CD4-positive, alpha-beta T cell treated with Interleukin-4 for 1 hour (primary cell): ENCODE results near the gene LY6G6D.
"Not testable (repeated sequence)": the region's sequence is repeated elsewhere in the genome, so short reads cannot be mapped to it uniquely, and the experiment has no call there.

Source experiments
- DNase-seq, 2 donors: peaks; one replicate each; pipeline ENCODE4 v3.0.0-alpha.2; 2020 to 2022

LY6G6D gene

GRCh38 chr6:31692886-31693285, 22.3 kb upstream of the LY6G6D start:
- no peak for DNase-seq

- no peak for DNase-seq
Measured at GRCh38 chr6:31693535-31693934, 21.6 kb upstream of the LY6G6D start.

GRCh38 chr6:31697555-31697954, 17.6 kb upstream of the LY6G6D start:
- DNase-seq = no peak

GRCh38 chr6:31700740-31701401, 14.3 kb upstream of the LY6G6D start:
- no peak for DNase-seq

GRCh38 chr6:31701666-31702404, 13.3 kb upstream of the LY6G6D start:
- DNase-seq = peak in 1 of 2 donors; percentile 14

GRCh38 chr6:31702405-31702818, 12.7 kb upstream of the LY6G6D start:
- DNase-seq = no peak

- peak; percentile 98 to 99 for DNase-seq
Measured at GRCh38 chr6:31702819-31703716, 12.1 kb upstream of the LY6G6D start, which contains the start of gene ABHD16A. Gene ABHD16A, minus strand, starts transcription at chr6:31703324. Its CDS starts 43 bp downstream, at chr6:31703281.

DNA sequence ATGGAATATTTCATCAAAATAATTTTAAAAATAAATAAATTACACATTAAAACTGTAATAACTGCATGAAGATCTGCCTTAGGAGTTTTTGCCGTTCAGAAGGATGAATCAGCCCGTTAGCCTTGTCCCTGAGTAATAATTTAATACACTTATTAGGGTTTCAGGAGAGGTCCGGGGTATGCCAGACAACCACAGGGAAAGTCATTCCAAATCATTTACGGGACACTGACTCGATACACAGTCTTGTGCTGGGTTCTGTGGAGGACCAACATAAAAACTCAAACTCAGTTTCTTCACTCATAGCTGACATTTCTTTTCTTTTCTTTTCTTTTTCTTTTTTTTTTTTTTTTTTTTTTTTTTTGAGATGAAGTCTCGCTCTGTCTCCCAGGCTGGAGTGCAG, 9.2 kb upstream of the LY6G6D start:
- no peak for DNase-seq

DNA sequence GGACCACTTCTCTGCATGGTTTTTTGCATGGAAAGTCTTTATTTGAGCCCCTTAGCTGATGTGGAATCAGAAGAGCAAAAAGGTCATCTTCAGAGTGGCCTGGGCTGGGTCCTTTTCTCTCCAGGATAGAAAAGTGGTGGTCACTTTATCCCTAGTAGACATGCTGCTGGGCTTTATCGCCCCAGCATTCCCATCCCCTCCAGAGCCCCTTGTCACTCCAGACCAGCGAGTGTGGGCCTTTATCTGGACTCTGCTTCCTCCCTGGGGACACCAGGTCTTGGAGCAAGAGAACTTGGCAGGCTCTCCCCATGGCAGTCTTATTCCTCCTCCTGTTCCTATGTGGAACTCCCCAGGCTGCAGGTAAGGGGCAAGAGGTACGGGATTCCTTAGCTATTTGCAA, 8.5 kb upstream of the LY6G6D start, which contains the start of gene LY6G6F:
Gene LY6G6F, plus strand, starts transcription at position 268 of the 400 bp plus-strand sequence. Its CDS starts 41 bp downstream, at position 309.
- DNase-seq = no peak

GRCh38 chr6:31707701-31708100, 7.4 kb upstream of the LY6G6D start:
- DNase-seq = no peak

DNA sequence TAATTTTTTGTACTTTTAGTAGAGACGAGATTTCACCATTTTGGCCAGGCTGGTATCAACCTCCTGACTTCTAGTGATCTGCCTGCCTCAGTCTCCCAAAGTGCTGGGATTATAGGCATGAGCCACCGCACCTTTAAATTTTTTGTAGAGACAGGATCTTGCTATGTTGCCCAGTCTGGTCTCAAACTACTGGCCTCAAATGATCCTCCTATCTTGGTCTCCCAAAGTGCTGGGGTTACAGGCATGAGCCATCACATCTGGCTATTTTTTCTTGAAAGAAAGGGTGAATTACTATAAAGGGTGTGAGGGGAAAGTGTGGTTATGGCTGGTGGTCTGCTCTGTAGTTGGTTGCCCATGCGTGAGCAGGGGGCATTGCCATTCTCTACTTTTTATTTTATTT, 6.9 kb upstream of the LY6G6D start:
- DNase-seq = no peak

DNA sequence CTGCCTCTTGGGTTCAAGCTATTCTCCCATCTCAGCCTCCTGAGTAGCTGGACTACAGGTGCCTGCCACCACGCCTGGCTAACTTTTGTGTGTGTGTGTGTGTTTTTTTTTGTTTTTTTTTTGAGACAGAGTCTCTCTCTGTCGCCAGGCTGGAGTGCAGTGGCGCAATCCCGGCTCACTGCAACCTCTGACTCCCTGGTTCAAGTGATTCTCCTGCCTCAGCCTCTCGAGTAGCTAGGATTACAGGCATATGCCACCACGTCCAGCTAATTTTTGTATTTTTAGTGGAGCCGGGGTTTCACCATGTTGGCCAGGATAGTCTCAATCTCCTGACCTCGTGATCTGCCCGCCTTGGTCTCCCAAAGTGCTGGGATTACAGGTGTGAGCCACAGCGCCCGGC, 6.0 kb upstream of the LY6G6D start:
- not testable (repeated sequence) for DNase-seq

DNA sequence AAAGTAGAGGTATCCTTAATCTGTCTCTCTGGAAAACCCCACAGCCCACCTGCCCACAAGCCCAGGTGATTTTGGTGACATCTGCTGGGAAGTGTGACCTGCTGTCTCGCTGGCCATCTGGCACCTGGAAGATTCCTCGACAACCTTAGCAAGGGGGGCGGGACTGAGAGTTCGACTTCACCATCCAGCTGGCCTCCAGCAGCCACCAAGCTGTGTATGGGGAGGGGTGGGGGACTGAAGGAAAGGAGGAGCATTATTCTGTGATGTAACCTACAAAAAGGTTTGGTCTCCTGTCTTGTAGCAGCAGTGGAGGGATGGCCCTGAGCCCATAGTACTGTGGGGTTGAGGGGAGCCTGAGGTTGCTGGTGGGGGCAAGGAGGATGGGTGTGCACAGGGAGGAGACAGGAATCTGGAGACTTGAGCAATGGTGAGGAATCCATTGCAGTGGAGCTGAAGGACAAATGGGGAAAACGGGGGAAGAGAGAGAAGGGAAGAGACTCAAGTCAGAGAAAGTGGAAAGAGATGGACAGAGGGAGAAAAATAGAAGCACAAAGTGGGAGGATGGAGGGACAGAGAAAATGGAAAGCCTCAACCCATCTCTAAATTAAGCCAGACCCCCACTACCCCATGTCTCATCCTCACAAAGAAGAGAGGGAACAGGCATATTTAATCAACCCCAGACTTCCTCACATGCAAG, 4.5 kb upstream of the LY6G6D start:
- no peak for DNase-seq

GRCh38 chr6:31711233-31711632, 3.9 kb upstream of the LY6G6D start:
- DNase-seq = peak in 1 of 2 donors; percentile 24

DNA sequence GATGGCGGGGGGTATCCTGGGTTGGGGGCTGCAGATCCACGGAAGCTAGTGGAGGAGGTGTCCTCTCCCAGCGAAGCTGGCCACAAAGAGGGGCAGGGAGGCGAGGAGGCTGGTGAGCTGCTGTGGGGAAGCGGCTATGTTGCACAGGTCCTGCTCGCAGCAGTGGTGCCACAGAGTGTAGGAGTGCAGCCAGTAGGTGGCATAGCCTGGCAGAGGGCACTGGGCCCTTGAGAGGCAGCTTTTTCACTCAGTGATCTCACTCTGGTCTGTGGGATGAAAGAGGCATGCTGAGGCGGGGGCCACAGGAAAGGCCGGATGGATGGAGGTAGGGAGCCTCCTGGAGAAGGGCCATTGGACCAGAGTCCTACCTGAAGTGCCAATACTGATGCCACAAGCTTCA, 2.9 kb upstream of the LY6G6D start:
- peak; percentile 28 to 35 for DNase-seq

- DNase-seq = no peak
Measured at GRCh38 chr6:31713465-31713864, 1.7 kb upstream of the LY6G6D start.

- no peak for DNase-seq
Measured at GRCh38 chr6:31713991-31714684, 1.0 kb upstream of the LY6G6D start.

DNA sequence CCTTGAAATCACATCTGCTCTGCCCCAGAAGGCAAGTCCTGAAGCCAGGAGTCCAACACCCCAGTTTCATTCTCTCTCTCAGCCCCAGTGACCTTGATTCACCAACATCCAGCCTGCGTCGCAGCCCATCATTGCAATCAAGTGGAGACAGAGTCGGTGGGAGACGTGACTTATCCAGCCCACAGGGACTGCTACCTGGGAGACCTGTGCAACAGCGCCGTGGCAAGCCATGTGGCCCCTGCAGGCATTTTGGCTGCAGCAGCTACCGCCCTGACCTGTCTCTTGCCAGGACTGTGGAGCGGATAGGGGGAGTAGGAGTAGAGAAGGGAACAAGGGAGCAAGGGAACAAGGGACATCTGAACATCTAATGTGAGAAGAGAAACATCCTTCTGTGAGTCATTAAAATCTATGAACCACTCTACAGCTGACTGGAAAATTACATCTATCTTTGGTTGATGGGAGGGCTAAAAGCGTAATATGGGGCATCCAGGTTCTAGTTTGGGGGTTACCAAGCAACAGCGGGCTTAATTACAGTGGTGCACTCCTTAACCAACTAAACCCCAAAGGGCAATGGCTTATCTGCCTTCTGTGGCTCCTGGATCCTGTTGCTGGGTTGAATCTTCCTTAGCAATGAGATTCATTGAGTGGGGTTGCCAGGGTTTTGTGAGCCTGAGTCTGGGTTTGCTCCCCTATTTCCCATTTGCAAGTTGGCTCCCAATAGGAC, 2.5 kb downstream of the LY6G6D start:
- no peak for DNase-seq

- DNase-seq = no peak
Measured at GRCh38 chr6:31718265-31718664, 3.1 kb downstream of the LY6G6D start.

DNA sequence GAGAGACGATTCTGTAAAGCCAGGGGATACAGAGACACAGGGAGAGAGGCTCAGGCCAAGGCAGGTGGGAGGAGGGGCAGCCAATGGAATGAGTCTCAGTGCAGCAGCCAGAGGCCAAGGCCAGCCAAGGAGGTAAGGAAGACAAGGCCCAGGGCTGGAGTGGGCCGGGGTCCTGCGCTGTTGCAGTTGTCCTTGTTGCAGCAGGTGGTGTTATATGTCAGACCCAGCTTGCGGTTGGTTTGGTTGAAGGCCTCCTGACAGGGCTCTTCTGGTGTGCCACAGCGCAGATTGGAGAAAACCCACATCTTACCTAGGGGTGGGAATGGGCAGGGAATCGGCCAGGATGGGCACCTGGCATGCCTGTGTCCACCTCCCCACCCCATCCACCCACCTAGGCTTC, 3.9 kb downstream of the LY6G6D start:
- DNase-seq = no peak

GRCh38 chr6:31720196-31720770, 5.1 kb downstream of the LY6G6D start:
- no peak for DNase-seq
